Neutrophil (primary cell): ENCODE measurements around the gene SFXN3.

Source experiments
- H3K27ac ChIP-seq: fragments of 200-600 bp; sonication (generic); 2 replicates; pipeline ENCODE4 v1.5.1; 2016; ENCODE audit warnings: mild to moderate bottlenecking, moderate library complexity
- H3K27me3 ChIP-seq: fragments of 200-600 bp; sonication (generic); 2 replicates; pipeline ENCODE4 v1.6.0; 2016; ENCODE audit warnings: mild to moderate bottlenecking
- H3K36me3 ChIP-seq: fragments of 200-600 bp; sonication (generic); 2 replicates; pipeline ENCODE4 v1.5.1; 2017
- H3K4me1 ChIP-seq, 2 experiments: fragments of 200-600 bp in 1 of 2; sonication (generic) in 1 of 2; 1 replicate in 1 of 2; 2 replicates in 1 of 2; pipeline versions ENCODE4 v1.5.1 to v1.6.1; 2013 to 2016; ENCODE audit warnings: low read depth in 1 of 2, low read length in 1 of 2, mild to moderate bottlenecking in 1 of 2, moderate library complexity in 1 of 2; ENCODE audit not compliant: control insufficient read depth in 1 of 2, insufficient read depth in 1 of 2
- H3K4me3 ChIP-seq, 2 experiments: fragments of 200-600 bp in 1 of 2; sonication (generic) in 1 of 2; 1 replicate in 1 of 2; 2 replicates in 1 of 2; pipeline ENCODE4 v1.5.1; 2013 to 2016; ENCODE audit warnings: low read depth in 1 of 2, low read length in 1 of 2, mild to moderate bottlenecking in 1 of 2, moderate library complexity in 1 of 2
- H3K9me3 ChIP-seq: fragments of 200-600 bp; sonication (generic); 2 replicates; pipeline ENCODE4 v1.5.1; 2016
- TF ChIP-seq, protein P1 (sequence below): fragments of 200-600 bp; sonication (generic); IDR thresholded peaks from 2 replicates; pipeline ENCODE4 v1.5.1; 2016; ENCODE audit warnings: antibody characterized with exemption

The SFXN3 gene

DNA sequence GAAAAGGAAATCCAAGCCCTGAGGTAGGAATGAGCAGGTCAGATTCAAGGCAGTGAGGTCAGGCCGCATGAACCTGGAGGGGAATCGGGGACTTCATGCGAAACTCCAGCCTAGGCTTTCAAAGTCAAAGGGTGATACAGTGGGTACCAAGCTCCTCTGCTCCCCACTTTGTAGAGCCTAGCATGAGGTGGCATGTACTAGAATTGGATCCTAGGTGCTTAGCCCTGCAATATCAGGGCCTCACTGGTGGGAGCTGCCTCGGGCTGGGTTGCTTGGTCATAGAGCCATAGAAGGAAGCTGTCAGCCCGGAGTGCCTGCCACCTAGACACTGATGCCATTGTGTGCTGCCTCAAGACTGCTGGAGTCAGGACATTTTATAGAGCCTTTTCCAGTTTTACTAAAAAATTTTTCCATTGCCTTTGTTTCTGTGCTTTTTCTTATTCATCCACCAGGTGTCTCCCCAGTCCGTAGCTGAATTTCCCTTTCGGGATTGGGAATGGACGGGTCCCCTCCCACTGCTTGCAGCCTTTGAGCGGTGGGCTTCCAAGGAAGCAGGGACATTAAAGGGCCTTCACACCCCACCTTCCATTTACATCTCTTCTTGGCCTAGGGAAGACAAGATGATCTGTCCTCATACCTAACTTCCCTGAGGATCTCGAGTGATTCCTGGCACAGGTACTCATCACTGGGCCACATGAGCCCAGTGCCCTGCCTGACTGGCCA, 36.9 kb upstream of the SFXN3 start:
- peaks cover 22 to 25% of the 10 kb centered on the region in 2 experiments for H3K4me1 ChIP-seq
- H3K4me3 ChIP-seq: no peak overlapping the region
- H3K27ac ChIP-seq: no peak overlapping the region
- no peaks in the 10 kb centered on the region for H3K36me3 ChIP-seq
- no peaks in the 10 kb centered on the region for H3K9me3 ChIP-seq
- no peaks in the 10 kb centered on the region for H3K27me3 ChIP-seq
- TF ChIP-seq, protein P1, sequence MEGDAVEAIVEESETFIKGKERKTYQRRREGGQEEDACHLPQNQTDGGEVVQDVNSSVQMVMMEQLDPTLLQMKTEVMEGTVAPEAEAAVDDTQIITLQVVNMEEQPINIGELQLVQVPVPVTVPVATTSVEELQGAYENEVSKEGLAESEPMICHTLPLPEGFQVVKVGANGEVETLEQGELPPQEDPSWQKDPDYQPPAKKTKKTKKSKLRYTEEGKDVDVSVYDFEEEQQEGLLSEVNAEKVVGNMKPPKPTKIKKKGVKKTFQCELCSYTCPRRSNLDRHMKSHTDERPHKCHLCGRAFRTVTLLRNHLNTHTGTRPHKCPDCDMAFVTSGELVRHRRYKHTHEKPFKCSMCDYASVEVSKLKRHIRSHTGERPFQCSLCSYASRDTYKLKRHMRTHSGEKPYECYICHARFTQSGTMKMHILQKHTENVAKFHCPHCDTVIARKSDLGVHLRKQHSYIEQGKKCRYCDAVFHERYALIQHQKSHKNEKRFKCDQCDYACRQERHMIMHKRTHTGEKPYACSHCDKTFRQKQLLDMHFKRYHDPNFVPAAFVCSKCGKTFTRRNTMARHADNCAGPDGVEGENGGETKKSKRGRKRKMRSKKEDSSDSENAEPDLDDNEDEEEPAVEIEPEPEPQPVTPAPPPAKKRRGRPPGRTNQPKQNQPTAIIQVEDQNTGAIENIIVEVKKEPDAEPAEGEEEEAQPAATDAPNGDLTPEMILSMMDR: no peak

DNA sequence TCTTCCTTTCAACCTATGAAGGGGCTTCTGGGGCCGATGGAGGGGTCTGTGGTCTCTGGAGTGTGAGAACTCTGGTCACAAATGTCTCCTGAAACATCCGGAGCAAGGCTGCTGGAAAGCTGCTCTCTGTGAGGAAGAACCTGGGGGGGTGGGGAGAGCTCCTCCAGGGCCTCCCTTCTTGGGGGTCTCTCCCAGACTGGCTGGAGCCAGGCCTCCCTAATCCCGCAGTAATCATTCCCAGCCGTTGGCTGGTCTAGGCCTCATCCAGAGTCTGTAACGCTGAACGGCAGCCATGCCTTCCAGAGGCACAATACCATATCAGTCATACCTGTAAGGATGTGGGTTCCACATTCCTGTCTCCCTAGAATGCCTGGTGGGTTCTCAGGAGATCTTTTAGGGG, 35.9 kb upstream of the SFXN3 start:
- H3K4me1 ChIP-seq: peaks cover 27 to 32% of the 10 kb centered on the region in 2 experiments
- H3K27me3 ChIP-seq: no peaks in the 10 kb centered on the region
- no peaks in the 10 kb centered on the region for H3K36me3 ChIP-seq
- H3K9me3 ChIP-seq: no peaks in the 10 kb centered on the region
- no peak overlapping the region for H3K27ac ChIP-seq
- TF ChIP-seq, protein P1: no peak
- no peak overlapping the region for H3K4me3 ChIP-seq

DNA sequence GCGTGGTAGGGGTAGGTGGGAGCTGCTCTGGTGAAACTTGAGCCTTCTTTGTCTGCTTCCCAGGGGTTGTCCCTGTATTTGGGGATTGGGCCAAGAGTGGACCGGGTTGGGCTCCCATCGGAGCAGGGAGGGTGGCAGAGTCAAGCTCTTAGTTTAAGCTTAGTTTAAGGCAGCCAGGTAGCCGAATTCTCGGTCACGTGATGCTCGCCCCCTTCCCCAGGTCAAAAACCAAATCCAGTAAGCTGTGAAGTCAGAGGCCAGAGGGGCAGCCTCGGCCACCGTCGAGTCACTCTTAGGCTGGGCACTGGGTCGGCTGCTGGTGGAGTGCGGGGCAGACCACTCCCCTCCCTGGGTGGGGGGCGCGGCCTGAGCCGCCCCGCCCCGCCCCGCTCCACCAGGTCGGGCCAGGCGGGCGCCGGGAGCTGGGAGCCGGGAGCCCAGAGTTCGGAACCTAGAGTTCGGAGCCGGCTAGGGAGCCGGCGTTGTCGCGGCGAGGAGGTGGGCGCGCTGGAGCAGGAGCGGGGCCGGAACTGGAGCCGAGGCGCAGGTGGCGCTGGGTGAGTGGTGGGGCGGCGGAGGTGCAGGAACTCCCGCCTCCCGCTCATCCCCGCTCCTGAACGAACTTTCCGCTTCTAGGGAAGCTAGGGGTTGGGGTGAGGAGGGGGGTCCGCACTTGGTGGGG, 34.2 kb upstream of the SFXN3 start:
- H3K27me3 ChIP-seq: no peaks in the 10 kb centered on the region
- H3K9me3 ChIP-seq: no peaks in the 10 kb centered on the region
- no peaks in the 10 kb centered on the region for H3K36me3 ChIP-seq
- peaks cover 28 to 38% of the 10 kb centered on the region in 2 experiments for H3K4me1 ChIP-seq
- H3K4me3 ChIP-seq: peak overlapping the region; percentile 91 to 94
- peak overlapping the region; percentile 46 for H3K27ac ChIP-seq
- TF ChIP-seq, protein P1: no peak

DNA sequence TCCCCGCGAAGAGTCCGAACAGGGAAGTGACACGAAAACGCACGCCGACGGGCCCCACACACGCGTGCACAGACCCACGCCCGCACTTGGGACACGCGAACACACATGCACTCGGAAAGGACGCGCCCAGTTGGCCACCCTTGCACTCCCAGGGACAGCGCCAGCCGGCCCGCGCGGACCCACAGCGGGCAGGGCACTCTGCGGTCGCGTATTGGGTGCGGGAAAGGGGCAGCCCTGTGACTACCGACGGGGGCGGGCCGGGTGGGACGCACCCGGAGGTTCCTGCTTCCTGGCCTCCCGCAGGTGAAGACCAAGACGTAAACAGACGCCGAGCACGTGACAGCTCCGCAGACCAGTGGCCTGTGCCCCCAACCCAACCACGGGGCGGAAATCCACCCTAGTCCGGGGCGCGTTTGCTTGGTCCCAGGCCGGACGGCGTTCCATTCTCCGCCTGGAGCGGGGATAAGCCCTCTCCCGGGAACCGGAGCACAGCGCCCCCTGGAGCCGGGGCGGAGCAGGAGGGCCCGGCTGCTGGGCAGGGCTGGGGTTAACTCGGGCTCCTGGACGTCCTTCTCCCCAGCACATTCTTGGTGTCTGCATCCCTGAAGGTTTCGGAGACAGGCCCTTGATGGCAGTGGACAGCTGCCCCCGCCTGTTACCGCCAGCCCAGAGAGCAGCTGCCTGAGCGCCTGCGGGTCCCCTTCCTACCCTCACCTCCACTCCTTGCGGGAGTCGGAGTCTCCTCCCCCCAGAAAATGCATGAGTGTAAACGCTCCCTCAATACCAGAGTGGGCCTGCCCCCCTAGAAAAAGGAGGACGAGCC, 33.5 kb upstream of the SFXN3 start:
- Histone ChIP-seq H3K9me3 (no peaks in the 10 kb centered on the region), H3K27me3 (no peaks in the 10 kb centered on the region), H3K36me3 (no peaks in the 10 kb centered on the region), H3K4me1 (peaks cover 28 to 38% of the 10 kb centered on the region in 2 experiments), H3K27ac (peak overlapping the region; percentile 46), H3K4me3 (peak overlapping the region; percentile 91 to 94)
- TF ChIP-seq, protein P1: peak; percentile 78

DNA sequence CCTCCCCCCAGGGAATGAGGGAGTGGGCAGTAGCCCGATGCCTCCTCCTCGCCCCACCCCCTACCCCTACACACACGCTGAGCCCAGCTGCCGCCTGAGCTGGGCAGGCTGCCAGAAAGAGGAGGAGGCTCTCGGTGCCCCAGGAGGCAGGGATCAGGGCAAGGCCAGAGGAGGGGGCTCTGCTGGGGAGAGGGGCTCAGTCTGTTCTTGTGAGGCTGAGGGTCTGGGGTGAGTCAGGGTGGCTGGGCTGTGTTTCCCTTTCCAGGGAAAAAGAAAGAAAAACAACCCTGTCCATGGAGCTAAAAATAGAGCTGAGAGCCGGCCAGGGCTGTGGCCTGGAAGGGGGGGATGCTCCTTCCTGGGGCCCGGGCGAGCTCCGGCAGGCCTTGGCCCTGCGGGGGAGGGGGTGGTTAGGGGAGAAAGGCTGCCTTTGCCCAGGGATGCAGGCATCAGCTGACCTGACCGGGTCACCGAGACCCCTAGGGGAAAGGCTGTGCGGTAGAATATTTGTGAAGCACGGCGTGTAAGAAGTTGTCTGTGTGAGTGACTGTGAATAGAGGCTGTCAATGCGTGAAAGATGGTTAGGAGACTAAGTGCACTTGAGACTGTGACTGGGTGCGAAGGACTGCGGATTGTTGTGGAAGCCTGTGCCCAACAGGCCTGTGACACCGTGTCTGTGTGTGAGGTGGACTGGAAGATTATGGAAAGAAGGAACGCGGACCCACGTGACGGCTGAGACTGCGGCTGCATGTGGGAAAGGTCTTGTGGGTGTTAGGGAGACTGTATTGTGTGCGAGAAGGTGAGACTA, 32.6 kb upstream of the SFXN3 start:
- H3K36me3 ChIP-seq: no peaks in the 10 kb centered on the region
- no peaks in the 10 kb centered on the region for H3K9me3 ChIP-seq
- H3K27me3 ChIP-seq: no peaks in the 10 kb centered on the region
- peaks cover 28 to 38% of the 10 kb centered on the region in 2 experiments for H3K4me1 ChIP-seq
- peak overlapping the region; percentile 58 for H3K27ac ChIP-seq
- TF ChIP-seq, protein P1: no peak
- H3K4me3 ChIP-seq: peak overlapping the region; percentile 91 to 94
